HFFc6 (cell line): ENCODE data around the gene TP53RK. TPM values are rescaled to one million over a fixed set of nuclear protein-coding genes. Genes with fewer than 3 reads are reported as not detected.

Source experiments
- DNase-seq: peaks from one replicate; pipeline ENCODE4 v3.0.0-alpha.2; 2018
- H3K27ac Mint-ChIP-seq: 2 replicates; pipeline ENCODE4 v1.8.0; 2020; ENCODE audit warnings: mild to moderate bottlenecking, mixed read lengths
- H3K27me3 Mint-ChIP-seq: 2 replicates; pipeline ENCODE4 v1.8.0; 2021; ENCODE audit warnings: mild to moderate bottlenecking, moderate library complexity, mixed read lengths; ENCODE audit not compliant: insufficient read depth
- H3K36me3 Mint-ChIP-seq: 2 replicates; pipeline ENCODE4 v1.8.0; 2021; ENCODE audit warnings: low read depth, mixed read lengths
- H3K4me1 Mint-ChIP-seq: 2 replicates; pipeline ENCODE4 v1.8.0; 2020; ENCODE audit warnings: low read depth, mixed read lengths
- H3K4me3 Mint-ChIP-seq: 2 replicates; pipeline ENCODE4 v1.8.0; 2020; ENCODE audit warnings: mild to moderate bottlenecking, moderate library complexity, mixed read lengths
- H3K9me3 Mint-ChIP-seq: 2 replicates; pipeline ENCODE4 v1.8.0; 2020; ENCODE audit warnings: mild to moderate bottlenecking, mixed read lengths
- long read RNA-seq: library from polyadenylated mRNA; unstranded; transcript quantifications from one replicate; pipeline ENCODE4 v2.0.0, GENCODE V29; 2019
- total RNA-seq, 6 experiments: library from RNA; stranded (reverse); fragmentation: NEBNext Ultra II Directional; extraction: Animal tissue kit (Norgen Biotek cat#: 25700); gene quantifications; 2 replicates in 1 of 6; 3 replicates in 5 of 6; pipeline ENCODE4 v1.2.3, GENCODE V29; 2021
- TF ChIP-seq, protein P1 (sequence below): fragments of 200-600 bp; sonication (generic); IDR thresholded peaks from 2 replicates; pipeline ENCODE4 v1.5.0; 2021; ENCODE audit warnings: antibody characterized with exemption, mild to moderate bottlenecking

The TP53RK gene
- 10 to 100 TPM; 14.8 to 20.0 (median 15.8) TPM for total RNA-seq
- long read RNA-seq, transcript TP53RK-202 (2 exons, 3,515 nt): major isoform, 44 of 45 reads
- long read RNA-seq, partial matches to known transcripts: 0 of 45 reads
- long read RNA-seq, other reads (novel, unspliced or antisense): 1 of 45 reads

DNA sequence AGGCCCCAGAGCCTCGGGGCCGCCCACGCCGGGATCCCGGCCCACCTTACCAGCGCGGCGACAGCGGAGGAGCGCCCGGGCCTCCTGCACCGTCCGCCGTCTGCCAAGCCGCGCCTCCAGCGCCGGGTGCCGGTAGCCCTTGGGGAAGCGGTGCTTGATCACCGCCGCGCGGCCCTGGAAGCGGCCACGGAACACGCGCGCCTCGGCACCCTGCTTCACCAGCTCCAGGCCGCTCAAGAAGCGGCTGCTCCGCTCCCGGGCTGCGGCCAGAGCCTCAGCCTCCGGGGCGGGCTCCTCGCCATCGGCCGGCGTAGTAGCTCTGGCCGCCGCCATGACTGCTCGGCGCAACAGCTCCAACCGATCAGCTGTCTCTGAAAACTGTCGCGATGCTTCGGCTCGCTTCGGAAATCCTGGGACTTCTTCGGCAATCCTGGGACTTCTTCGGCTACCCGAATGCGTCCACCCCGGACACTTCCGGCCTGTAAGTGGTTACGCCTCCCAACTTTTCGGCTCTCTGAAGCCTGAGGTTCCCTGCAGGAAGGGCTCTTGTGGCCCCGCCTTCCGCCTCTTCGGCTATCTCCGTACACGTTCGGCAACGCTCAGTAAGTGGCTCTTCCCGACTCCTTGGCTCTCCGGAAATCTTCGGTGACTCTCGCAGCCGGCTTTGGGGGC is at the start of gene TP53RK:
TP53RK (minus strand) TSS at position 363 of the 672 bp plus-strand sequence; CDS start at position 333, 30 bp downstream.
- Mint-ChIP-seq H3K27me3 (peaks cover 2% of the 10 kb centered on the region; the same call in 1 of the 2 replicates), H3K36me3 (peaks cover 27% of the 10 kb centered on the region), H3K9me3 (no peaks in the 10 kb centered on the region; the same call in 1 of the 2 replicates), H3K27ac (peak within 1 kb of the TSS; percentile 95), H3K4me1 (peaks cover 57% of the 10 kb centered on the region), H3K4me3 (peak within 1 kb of the TSS; percentile 97)
- peak; percentile 100 for DNase-seq
- TF ChIP-seq, protein P1, sequence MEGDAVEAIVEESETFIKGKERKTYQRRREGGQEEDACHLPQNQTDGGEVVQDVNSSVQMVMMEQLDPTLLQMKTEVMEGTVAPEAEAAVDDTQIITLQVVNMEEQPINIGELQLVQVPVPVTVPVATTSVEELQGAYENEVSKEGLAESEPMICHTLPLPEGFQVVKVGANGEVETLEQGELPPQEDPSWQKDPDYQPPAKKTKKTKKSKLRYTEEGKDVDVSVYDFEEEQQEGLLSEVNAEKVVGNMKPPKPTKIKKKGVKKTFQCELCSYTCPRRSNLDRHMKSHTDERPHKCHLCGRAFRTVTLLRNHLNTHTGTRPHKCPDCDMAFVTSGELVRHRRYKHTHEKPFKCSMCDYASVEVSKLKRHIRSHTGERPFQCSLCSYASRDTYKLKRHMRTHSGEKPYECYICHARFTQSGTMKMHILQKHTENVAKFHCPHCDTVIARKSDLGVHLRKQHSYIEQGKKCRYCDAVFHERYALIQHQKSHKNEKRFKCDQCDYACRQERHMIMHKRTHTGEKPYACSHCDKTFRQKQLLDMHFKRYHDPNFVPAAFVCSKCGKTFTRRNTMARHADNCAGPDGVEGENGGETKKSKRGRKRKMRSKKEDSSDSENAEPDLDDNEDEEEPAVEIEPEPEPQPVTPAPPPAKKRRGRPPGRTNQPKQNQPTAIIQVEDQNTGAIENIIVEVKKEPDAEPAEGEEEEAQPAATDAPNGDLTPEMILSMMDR: peak; percentile 63

DNA sequence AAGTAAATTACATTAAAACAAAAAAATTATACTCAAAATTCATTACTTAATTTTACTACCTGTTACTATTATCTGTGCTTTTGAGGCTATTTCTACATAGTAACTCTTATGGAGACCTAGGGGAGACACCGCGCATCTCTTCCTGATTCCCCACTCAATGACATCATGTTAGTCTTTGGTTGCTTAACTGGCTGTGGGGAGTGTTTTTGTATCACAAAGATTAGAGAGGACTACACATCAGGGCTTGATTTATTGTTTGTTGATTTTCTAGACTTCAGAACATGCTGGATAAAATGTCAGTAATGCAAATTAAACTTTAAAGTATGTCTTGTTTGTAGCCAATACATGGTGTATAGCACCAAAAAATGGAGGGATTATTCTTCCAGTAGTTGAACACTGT is 46.2 kb upstream of the TP53RK start:
- Mint-ChIP-seq H3K36me3 (peaks cover 29% of the 10 kb centered on the region), H3K27me3 (peaks cover 5% of the 10 kb centered on the region), H3K4me3 (no peak overlapping the region), H3K9me3 (0 out of 2 replicates have a peak, but pooled peaks cover 3% of the 10 kb centered on the region), H3K27ac (no peak overlapping the region), H3K4me1 (peaks cover 20% of the 10 kb centered on the region)
- DNase-seq: no peak
- TF ChIP-seq, protein P1: no peak

DNA sequence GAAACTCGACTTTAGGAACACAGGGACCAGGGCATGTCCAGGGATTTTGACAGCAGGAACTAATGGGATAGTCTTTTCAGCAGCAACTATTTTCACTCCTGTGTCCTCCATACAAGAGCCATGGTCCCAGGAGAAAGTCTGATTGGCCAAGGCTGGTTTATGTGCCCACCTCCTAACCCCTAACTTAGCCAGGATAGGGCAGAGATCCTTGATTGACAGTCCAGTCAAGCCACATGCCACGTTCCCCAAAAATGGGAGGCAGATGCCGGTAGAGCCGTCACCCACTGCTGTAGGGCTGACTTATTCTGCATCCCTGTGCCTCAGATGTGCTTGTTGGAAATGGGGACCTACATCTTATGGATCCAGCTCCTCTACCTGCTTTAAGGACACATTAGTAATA is 42.5 kb upstream of the TP53RK start:
- Mint-ChIP-seq H3K36me3 (peaks cover 43% of the 10 kb centered on the region), H3K4me3 (no peak overlapping the region), H3K9me3 (no peaks in the 10 kb centered on the region), H3K27me3 (no peaks in the 10 kb centered on the region; the same call in 1 of the 2 replicates), H3K27ac (no peak overlapping the region), H3K4me1 (peaks cover 8% of the 10 kb centered on the region)
- DNase-seq: no peak
- TF ChIP-seq, protein P1: no peak

DNA sequence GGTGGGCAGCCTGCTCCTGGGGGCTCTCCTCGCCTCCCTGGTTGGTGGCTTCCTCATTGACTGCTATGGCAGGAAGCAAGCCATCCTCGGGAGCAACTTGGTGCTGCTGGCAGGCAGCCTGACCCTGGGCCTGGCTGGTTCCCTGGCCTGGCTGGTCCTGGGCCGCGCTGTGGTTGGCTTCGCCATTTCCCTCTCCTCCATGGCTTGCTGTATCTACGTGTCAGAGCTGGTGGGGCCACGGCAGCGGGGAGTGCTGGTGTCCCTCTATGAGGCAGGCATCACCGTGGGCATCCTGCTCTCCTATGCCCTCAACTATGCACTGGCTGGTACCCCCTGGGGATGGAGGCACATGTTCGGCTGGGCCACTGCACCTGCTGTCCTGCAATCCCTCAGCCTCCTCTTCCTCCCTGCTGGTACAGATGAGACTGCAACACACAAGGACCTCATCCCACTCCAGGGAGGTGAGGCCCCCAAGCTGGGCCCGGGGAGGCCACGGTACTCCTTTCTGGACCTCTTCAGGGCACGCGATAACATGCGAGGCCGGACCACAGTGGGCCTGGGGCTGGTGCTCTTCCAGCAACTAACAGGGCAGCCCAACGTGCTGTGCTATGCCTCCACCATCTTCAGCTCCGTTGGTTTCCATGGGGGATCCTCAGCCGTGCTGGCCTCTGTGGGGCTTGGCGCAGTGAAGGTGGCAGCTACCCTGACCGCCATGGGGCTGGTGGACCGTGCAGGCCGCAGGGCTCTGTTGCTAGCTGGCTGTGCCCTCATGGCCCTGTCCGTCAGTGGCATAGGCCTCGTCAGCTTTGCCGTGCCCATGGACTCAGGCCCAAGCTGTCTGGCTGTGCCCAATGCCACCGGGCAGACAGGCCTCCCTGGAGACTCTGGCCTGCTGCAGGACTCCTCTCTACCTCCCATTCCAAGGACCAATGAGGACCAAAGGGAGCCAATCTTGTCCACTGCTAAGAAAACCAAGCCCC is 36.2 kb upstream of the TP53RK start:
- no peaks in the 10 kb centered on the region; the same call in 1 of the 2 replicates for H3K27me3 Mint-ChIP-seq
- no peak overlapping the region for H3K27ac Mint-ChIP-seq
- H3K36me3 Mint-ChIP-seq: peaks cover 35% of the 10 kb centered on the region
- peaks cover 7% of the 10 kb centered on the region for H3K4me1 Mint-ChIP-seq
- peaks cover 5% of the 10 kb centered on the region for H3K9me3 Mint-ChIP-seq
- TF ChIP-seq, protein P1: no peak
- no peak for DNase-seq
- H3K4me3 Mint-ChIP-seq: no peak overlapping the region

DNA sequence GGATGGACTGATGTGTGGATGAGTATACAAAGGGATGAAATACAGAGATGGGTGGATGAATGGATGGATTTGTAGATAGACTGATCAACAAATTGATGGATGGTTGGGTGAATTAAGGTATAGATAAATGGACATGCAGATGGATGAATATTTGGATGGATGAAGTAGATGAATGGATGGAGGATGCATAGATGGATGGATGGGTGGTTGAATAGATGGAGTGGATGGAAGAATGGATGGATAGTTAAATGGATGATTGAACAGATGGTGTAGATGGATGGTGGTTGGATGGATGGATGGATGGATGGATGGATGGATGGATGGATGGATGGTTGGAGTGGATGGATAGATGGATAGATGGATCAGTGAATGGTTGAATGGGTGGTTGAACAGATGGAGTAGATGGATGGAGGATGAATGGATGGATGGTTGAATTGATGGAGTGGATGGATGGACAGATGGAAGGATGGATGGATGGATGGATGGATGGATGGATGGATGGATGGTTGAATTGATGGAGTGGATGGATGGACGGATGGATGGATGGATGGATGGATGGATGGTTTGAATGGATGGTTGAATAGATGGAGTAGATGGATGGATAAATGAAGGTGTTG is 35.2 kb upstream of the TP53RK start:
- H3K4me1 Mint-ChIP-seq: no peaks in the 10 kb centered on the region
- H3K4me3 Mint-ChIP-seq: no peak overlapping the region
- no peak overlapping the region for H3K27ac Mint-ChIP-seq
- H3K9me3 Mint-ChIP-seq: peaks cover 16% of the 10 kb centered on the region
- no peaks in the 10 kb centered on the region; the same call in 1 of the 2 replicates for H3K27me3 Mint-ChIP-seq
- peaks cover 38% of the 10 kb centered on the region for H3K36me3 Mint-ChIP-seq
- TF ChIP-seq, protein P1: no peak
- no peak for DNase-seq
